Muscle of leg (tissue), 16 donors: ENCODE data around the gene AKT1S1. TPM values are rescaled to one million over a fixed set of nuclear protein-coding genes. Genes with fewer than 3 reads are reported as not detected.
"Not testable (repeated sequence)": the region's sequence is repeated elsewhere in the genome, so short reads cannot be mapped to it uniquely, and the experiment has no call there.

ENCODE experiments used
- DNase-seq: peaks from one replicate; pipeline ENCODE4 v3.0.0; 2013
- H3K27ac ChIP-seq: one replicate; pipeline ENCODE4 v1.5.1; 2013; ENCODE audit warnings: mild to moderate bottlenecking, low read length, control low read depth
- H3K27me3 ChIP-seq: one replicate; pipeline ENCODE4 v1.6.1; 2013; ENCODE audit warnings: low read length; ENCODE audit not compliant: control insufficient read depth, insufficient read depth
- H3K36me3 ChIP-seq: one replicate; pipeline ENCODE4 v1.6.1; 2013; ENCODE audit warnings: low read length; ENCODE audit not compliant: control insufficient read depth, insufficient read depth
- H3K4me1 ChIP-seq: one replicate; pipeline ENCODE4 v1.6.1; 2013; ENCODE audit warnings: low read length; ENCODE audit not compliant: control insufficient read depth, insufficient read depth
- H3K4me3 ChIP-seq: one replicate; pipeline ENCODE4 v1.5.1; 2013; ENCODE audit warnings: low read length, control low read depth
- H3K9me3 ChIP-seq: replicated peaks from 2 replicates; pipeline ENCODE4 v1.6.1; 2013; ENCODE audit warnings: low read depth, low read length; ENCODE audit not compliant: control insufficient read depth
- WGBS: methylation state at CpG from one replicate; pipeline ENCODE4 v1.1.5; 2013; ENCODE audit warnings: missing lambda C conversion rate; ENCODE audit not compliant: insufficient coverage; 5-methylcytosine and 5-hydroxymethylcytosine counted together
- long read RNA-seq, 11 donors: transcript quantifications; one replicate each; lab custom pipeline, GENCODE V29; 2026
- polyA plus RNA-seq, 8 donors: library from polyadenylated mRNA; unstranded; fragments of 120-200 nt; gene quantifications; one replicate each; pipeline versions ENCODE4 v1.2.1 to v1.2.3, GENCODE V29; 2013; ENCODE audit warnings: inconsistent platforms in 1 of 8, low replicate concordance in 1 of 8; ENCODE audit not compliant: insufficient read length in 8 of 8, insufficient read depth in 1 of 8
- total RNA-seq: library from RNA; stranded (reverse); fragments of 120-200 nt; gene quantifications from one replicate; pipeline ENCODE4 v1.2.4, GENCODE V29; 2013

The AKT1S1 gene
- total RNA-seq (6.7 TPM), polyA plus RNA-seq (10 to 100 TPM; 35.5 to 42.3 (median 40.3) TPM)
- long read RNA-seq, donor 1, transcript AKT1S1-207 (5 exons, 3,075 nt) = major isoform, 5 of 14 reads
- long read RNA-seq, donor 1, partial matches to known transcripts = 5 of 14 reads
- long read RNA-seq, donor 1, other reads (novel, unspliced or antisense) = 0 of 14 reads
- long read RNA-seq, donor 2, partial matches to known transcripts = 0 of 1 reads
- long read RNA-seq, donor 2, other reads (novel, unspliced or antisense) = 0 of 1 reads
- long read RNA-seq, donor 3, transcript AKT1S1-207 (5 exons, 3,075 nt) = major isoform, 7 of 24 reads
- long read RNA-seq, donor 3, partial matches to known transcripts = 11 of 24 reads
- long read RNA-seq, donor 3, other reads (novel, unspliced or antisense) = 0 of 24 reads
- long read RNA-seq, donor 4, transcript AKT1S1-205 (4 exons, 3,640 nt) = minor isoform, 5 of 14 reads
- long read RNA-seq, donor 4, transcript AKT1S1-207 (5 exons, 3,075 nt) = major isoform, 8 of 14 reads
- long read RNA-seq, donor 4, partial matches to known transcripts = 0 of 14 reads
- long read RNA-seq, donor 4, other reads (novel, unspliced or antisense) = 0 of 14 reads
- long read RNA-seq, donor 5, transcript AKT1S1-201 (5 exons, 1,760 nt) = minor isoform, 5 of 43 reads
- long read RNA-seq, donor 5, transcript AKT1S1-207 (5 exons, 3,075 nt) = major isoform, 13 of 43 reads
- long read RNA-seq, donor 5, transcript AKT1S1-204 (5 exons, 1,911 nt) = minor isoform, 5 of 43 reads
- long read RNA-seq, donor 5, transcript AKT1S1-205 (4 exons, 3,640 nt) = minor isoform, 9 of 43 reads
- long read RNA-seq, donor 5, partial matches to known transcripts = 10 of 43 reads
- long read RNA-seq, donor 5, other reads (novel, unspliced or antisense) = 0 of 43 reads
- long read RNA-seq, donor 6, transcript AKT1S1-205 (4 exons, 3,640 nt) = minor isoform, 6 of 31 reads
- long read RNA-seq, donor 6, transcript AKT1S1-207 (5 exons, 3,075 nt) = major isoform, 9 of 31 reads
- long read RNA-seq, donor 6, partial matches to known transcripts = 11 of 31 reads
- long read RNA-seq, donor 6, other reads (novel, unspliced or antisense) = 0 of 31 reads
- long read RNA-seq, donor 7, transcript AKT1S1-205 (4 exons, 3,640 nt) = major isoform, 8 of 26 reads
- long read RNA-seq, donor 7, transcript AKT1S1-207 (5 exons, 3,075 nt) = major isoform, 8 of 26 reads
- long read RNA-seq, donor 7, transcript AKT1S1-201 (5 exons, 1,760 nt) = minor isoform, 5 of 26 reads
- long read RNA-seq, donor 7, partial matches to known transcripts = 5 of 26 reads
- long read RNA-seq, donor 7, other reads (novel, unspliced or antisense) = 0 of 26 reads
- long read RNA-seq, donor 8, transcript AKT1S1-205 (4 exons, 3,640 nt) = major isoform, 6 of 8 reads
- long read RNA-seq, donor 8, partial matches to known transcripts = 0 of 8 reads
- long read RNA-seq, donor 8, other reads (novel, unspliced or antisense) = 0 of 8 reads
- long read RNA-seq, donor 9, partial matches to known transcripts = 0 of 9 reads
- long read RNA-seq, donor 9, other reads (novel, unspliced or antisense) = 0 of 9 reads
- long read RNA-seq, donor 10, partial matches to known transcripts = 0 of 9 reads
- long read RNA-seq, donor 10, other reads (novel, unspliced or antisense) = 0 of 9 reads
- long read RNA-seq, donor 11, transcript AKT1S1-207 (5 exons, 3,075 nt) = major isoform, 7 of 30 reads
- long read RNA-seq, donor 11, partial matches to known transcripts = 18 of 30 reads
- long read RNA-seq, donor 11, other reads (novel, unspliced or antisense) = 0 of 30 reads

- Histone ChIP-seq H3K36me3 (peaks cover 46% of the 10 kb centered on the region), H3K4me1 (peaks cover 24% of the 10 kb centered on the region), H3K27ac (peak within 1 kb of the TSS; percentile 99), H3K4me3 (peak within 1 kb of the TSS; percentile 87), H3K9me3 (no peaks in the 10 kb centered on the region), H3K27me3 (no peaks in the 10 kb centered on the region)
- 0% methylated on average over 51 of the region's 61 CpGs for WGBS
- peak; percentile 100 for DNase-seq
Observed at GRCh38 chr19:49877020-49877878, at the start of gene AKT1S1, which contains the start of gene TBC1D17. TSS of gene AKT1S1 (minus strand) at chr19:49877355. CDS start at chr19:49873295, 4,060 bp downstream. TSS of gene TBC1D17 (plus strand) at chr19:49877702. CDS start at chr19:49877724, 22 bp downstream.

GRCh38 chr19:49926515-49926914 is 49.4 kb upstream of the AKT1S1 start:
- Histone ChIP-seq H3K4me1 (peaks cover 54% of the 10 kb centered on the region), H3K27ac (no peak overlapping the region), H3K27me3 (no peaks in the 10 kb centered on the region), H3K9me3 (no peaks in the 10 kb centered on the region), H3K4me3 (no peak overlapping the region), H3K36me3 (peaks cover 61% of the 10 kb centered on the region)
- 92% methylated on average over 6 of the region's 10 CpGs for WGBS
- DNase-seq = no peak

- no peaks in the 10 kb centered on the region for H3K9me3 ChIP-seq
- H3K27ac ChIP-seq = no peak overlapping the region
- DNase-seq = no peak
- peaks cover 54% of the 10 kb centered on the region for H3K4me1 ChIP-seq
- no peak overlapping the region for H3K4me3 ChIP-seq
- H3K36me3 ChIP-seq = peaks cover 62% of the 10 kb centered on the region
- no peaks in the 10 kb centered on the region for H3K27me3 ChIP-seq
- WGBS = 100% methylated on average over 1 of the region's 5 CpGs
Observed at GRCh38 chr19:49925486-49925885, 48.3 kb upstream of the AKT1S1 start.

GRCh38 chr19:49924881-49925210 is 47.7 kb upstream of the AKT1S1 start:
- WGBS = 100% methylated on average over 1 of the region's 13 CpGs
- H3K4me3 ChIP-seq, H3K27ac ChIP-seq, H3K9me3 ChIP-seq, DNase-seq, H3K27me3 ChIP-seq: not testable (repeated sequence)
- Histone ChIP-seq H3K4me1 (peaks cover 49% of the 10 kb centered on the region), H3K36me3 (peaks cover 62% of the 10 kb centered on the region)

GRCh38 chr19:49924004-49924880 is 47.1 kb upstream of the AKT1S1 start:
- Histone ChIP-seq H3K27ac (no peak overlapping the region), H3K9me3 (no peaks in the 10 kb centered on the region), H3K27me3 (no peaks in the 10 kb centered on the region), H3K4me1 (peaks cover 49% of the 10 kb centered on the region), H3K36me3 (peaks cover 62% of the 10 kb centered on the region), H3K4me3 (no peak overlapping the region)
- DNase-seq = peak; percentile 69
- 50% methylated on average over 18 of the region's 25 CpGs for WGBS

- DNase-seq = no peak
- Histone ChIP-seq H3K4me3 (no peak overlapping the region), H3K27me3 (no peaks in the 10 kb centered on the region), H3K9me3 (no peaks in the 10 kb centered on the region), H3K4me1 (peaks cover 45% of the 10 kb centered on the region), H3K27ac (no peak overlapping the region), H3K36me3 (peaks cover 65% of the 10 kb centered on the region)
- WGBS = 83% methylated on average over 28 of the region's 31 CpGs
Observed at GRCh38 chr19:49923055-49924003, 46.2 kb upstream of the AKT1S1 start.

GRCh38 chr19:49921871-49922795 is 45.0 kb upstream of the AKT1S1 start:
- no peak overlapping the region for H3K27ac ChIP-seq
- no peak for DNase-seq
- no peak overlapping the region for H3K4me3 ChIP-seq
- 61% methylated on average over 18 of the region's 22 CpGs for WGBS
- H3K36me3 ChIP-seq = peaks cover 67% of the 10 kb centered on the region
- peaks cover 37% of the 10 kb centered on the region for H3K4me1 ChIP-seq
- no peaks in the 10 kb centered on the region for H3K9me3 ChIP-seq
- no peaks in the 10 kb centered on the region for H3K27me3 ChIP-seq
